Measurements from ENCODE around the gene DLG5. TPM values are rescaled to one million over a fixed set of nuclear protein-coding genes. Genes with fewer than 3 reads are reported as not detected.

The DLG5 gene
- total RNA-seq, 4 donors from 2014 or later: 45.4 to 92.4 (median 61.2) TPM

DNA sequence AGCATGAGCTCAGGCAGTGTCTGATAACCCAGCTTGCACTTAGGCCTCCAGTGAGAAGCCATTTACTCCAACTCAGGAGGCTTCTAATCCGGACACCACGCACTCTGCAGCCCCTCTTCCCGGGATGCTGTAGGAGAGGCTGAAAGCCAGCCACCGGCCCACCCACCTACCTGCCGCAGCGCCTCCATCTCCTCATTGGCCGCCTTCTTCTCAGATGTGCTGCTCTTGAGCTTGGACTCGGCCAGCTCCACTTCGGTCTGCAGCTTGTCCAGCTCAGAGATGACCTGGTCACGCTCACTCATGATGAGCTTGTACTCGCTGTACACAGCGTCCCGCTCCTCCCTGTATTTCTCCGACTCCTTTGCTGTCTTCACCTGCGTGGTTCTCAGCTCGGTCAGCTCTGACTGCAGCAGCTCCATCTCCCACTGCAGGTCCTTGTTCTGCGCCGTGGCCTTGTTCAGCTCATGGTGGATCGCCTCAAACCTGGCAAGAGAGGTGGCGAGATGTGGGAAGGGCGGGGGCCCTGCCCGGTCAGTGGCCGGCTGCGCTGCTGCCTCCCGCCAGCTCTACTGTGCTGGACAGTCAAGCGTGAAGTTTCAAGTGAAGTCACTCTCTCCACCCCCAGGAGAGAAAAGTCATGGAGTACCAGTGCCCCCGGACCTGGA, 84.7 kb downstream of the DLG5 start:
- intact Hi-C loops (cut with DNase I): loop anchor here (10.0 kb wide), 1 partner anchor 163 kb away; no protein-coding TSS in a partner anchor
- Histone ChIP-seq H3K4me1 (peaks cover 73 to 92% of the 10 kb centered on the region in 2 donors), H3K27me3 (no peaks in the 10 kb centered on the region), H3K36me3 (no peaks in the 10 kb centered on the region), H3K4me3 (replicated peaks in 1 of 3) (peak overlapping the region in 1 of 3 donors; percentile 15), H3K27ac (peak overlapping the region; percentile 86 to 94 (median 92)), H3K9me3 (no peaks in the 10 kb centered on the region)
- DNase-seq: peak; percentile 89 to 91
- peak in 1 of 2 donors; percentile 79 for TF ChIP-seq POLR2A (IDR thresholded peaks at IDR 0.05)
- TF ChIP-seq, protein P1, sequence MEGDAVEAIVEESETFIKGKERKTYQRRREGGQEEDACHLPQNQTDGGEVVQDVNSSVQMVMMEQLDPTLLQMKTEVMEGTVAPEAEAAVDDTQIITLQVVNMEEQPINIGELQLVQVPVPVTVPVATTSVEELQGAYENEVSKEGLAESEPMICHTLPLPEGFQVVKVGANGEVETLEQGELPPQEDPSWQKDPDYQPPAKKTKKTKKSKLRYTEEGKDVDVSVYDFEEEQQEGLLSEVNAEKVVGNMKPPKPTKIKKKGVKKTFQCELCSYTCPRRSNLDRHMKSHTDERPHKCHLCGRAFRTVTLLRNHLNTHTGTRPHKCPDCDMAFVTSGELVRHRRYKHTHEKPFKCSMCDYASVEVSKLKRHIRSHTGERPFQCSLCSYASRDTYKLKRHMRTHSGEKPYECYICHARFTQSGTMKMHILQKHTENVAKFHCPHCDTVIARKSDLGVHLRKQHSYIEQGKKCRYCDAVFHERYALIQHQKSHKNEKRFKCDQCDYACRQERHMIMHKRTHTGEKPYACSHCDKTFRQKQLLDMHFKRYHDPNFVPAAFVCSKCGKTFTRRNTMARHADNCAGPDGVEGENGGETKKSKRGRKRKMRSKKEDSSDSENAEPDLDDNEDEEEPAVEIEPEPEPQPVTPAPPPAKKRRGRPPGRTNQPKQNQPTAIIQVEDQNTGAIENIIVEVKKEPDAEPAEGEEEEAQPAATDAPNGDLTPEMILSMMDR (IDR thresholded peaks at IDR 0.05): no peak
- WGBS, 2 donors: 56 to 60% methylated on average over 25 to 27 of the region's 27 CpGs

DNA sequence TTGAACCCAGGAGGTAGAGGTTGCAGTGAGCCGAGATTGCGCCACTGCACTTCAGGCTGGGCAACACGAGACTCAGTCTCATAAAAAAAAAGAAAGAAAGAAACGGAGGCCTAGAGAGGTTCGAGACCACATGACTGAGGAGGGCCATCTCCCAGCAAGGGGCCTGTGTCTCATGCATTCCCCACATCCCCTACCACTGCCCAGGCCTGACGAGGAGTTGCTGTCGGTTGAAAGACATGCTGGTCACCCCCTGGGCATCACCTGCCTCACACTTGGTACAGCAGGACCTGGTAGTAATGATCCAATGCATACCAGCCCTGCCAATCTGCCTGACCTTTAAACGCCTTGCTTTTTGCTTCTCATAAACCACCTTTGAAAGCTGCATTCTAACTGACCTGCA, 85.9 kb downstream of the DLG5 start:
- WGBS, 2 donors: 50 to 57% methylated on average over 8 of the region's 8 CpGs
- H3K4me1 ChIP-seq: peaks cover 74 to 91% of the 10 kb centered on the region in 2 donors

DNA sequence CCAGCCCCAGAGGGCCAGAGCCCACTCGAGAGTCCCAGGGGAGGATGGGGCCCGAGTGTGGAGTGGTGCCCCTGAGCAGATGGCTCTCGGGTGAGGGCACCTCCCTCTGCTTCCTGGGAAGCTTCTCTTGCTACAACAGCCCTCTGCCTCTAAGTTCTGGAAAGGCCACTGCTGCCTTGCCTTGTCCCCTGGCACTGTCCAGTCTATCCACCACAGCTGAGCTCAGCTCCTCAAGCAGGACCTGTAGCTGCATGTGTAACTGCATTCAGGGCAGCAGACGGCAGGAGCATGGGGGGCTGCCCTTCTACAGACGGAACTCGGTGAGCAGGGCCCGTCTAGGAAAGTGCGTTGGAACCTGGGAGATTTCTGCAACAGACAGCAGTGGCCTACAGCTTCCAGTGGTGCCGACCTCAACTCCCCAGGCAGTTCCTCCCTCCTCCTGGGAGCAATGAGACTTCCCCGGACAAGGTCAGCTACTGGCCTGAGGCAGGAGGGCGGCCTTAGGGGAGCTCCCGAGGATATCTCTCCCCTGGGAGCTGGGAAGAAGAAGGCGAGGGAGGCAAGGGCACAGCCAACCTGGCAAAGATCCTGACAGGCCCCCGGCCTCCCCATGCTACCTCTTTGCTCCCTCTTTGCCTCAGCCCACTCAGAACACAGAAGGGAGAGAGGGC, 88.5 kb downstream of the DLG5 start:
- intact Hi-C loops (cut with DNase I): no loop called here
- 28 to 32% methylated on average over 7 to 14 of the region's 14 CpGs for WGBS, 2 donors

More for the DNA sequence above, 85.9 kb downstream of the DLG5 start:
- Histone ChIP-seq H3K4me3 (replicated peaks in 1 of 3) (no peak overlapping the region), H3K9me3 (no peaks in the 10 kb centered on the region), H3K27me3 (no peaks in the 10 kb centered on the region), H3K36me3 (no peaks in the 10 kb centered on the region), H3K27ac (peak overlapping the region; percentile 86 to 94 (median 92))
- peak in 1 of 2 donors; percentile 37 for DNase-seq
- TF ChIP-seq, protein P1 (IDR thresholded peaks at IDR 0.05): no peak
- TF ChIP-seq POLR2A (IDR thresholded peaks at IDR 0.05): no peak
- intact Hi-C loops (cut with DNase I): loop anchor here (10.0 kb wide), 1 partner anchor 164 kb away; no protein-coding TSS in a partner anchor

DNA sequence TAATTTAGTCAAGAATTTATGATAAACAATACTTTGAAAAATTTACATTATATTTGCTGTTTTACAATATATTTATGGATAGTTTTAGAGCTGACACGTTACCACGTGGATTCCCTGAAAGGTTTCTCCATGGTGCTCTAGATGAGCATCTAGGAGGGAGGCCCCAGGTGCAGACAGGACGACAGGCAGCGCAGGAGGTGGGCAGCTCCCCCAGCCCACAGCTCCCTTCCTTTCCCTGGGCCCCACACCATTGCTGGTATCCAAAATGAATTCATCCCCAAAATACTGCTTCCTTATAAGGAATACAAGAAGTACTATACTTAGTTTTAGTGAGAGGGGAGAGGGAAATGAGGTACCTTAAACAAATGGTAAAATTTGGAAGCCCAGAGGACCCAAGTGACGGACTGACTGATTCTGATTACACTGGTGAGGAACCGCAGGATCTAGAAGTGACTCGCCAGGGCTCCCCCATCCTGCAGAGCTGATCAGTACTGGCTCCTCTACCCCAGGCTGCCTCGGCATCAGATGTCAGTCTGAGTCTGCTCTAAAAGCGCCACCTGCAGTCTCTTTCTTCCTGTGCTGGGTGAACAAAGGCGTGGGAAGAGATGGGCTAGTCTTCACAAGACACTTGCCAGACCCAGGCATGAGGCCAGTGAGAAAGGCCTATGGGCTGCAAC, 89.2 kb downstream of the DLG5 start:
- Histone ChIP-seq H3K36me3 (peaks cover 17 to 22% of the 10 kb centered on the region in 2 donors), H3K4me3 (replicated peaks in 1 of 3) (no peak overlapping the region), H3K27me3 (no peaks in the 10 kb centered on the region), H3K4me1 (peaks cover 61 to 76% of the 10 kb centered on the region in 2 donors), H3K9me3 (no peaks in the 10 kb centered on the region), H3K27ac (peak overlapping the region; percentile 86 to 92 (median 90))
- intact Hi-C loops (cut with DNase I): no loop called here
- no peak for TF ChIP-seq POLR2A (IDR thresholded peaks at IDR 0.05)
- TF ChIP-seq, protein P1 (IDR thresholded peaks at IDR 0.05): peak in 2 of 6 experiments; percentile 17
- DNase-seq: peak; percentile 46 to 52
- WGBS, 2 donors: 70 to 72% methylated on average over 10 of the region's 10 CpGs

More for the DNA sequence above, 88.5 kb downstream of the DLG5 start:
- TF ChIP-seq POLR2A (IDR thresholded peaks at IDR 0.05): no peak
- TF ChIP-seq, protein P1 (IDR thresholded peaks at IDR 0.05): no peak
- H3K4me1 ChIP-seq: peaks cover 63 to 78% of the 10 kb centered on the region in 2 donors
- no peaks in the 10 kb centered on the region for H3K27me3 ChIP-seq
- peaks cover 11 to 15% of the 10 kb centered on the region in 2 donors for H3K36me3 ChIP-seq
- no peak overlapping the region for H3K4me3 ChIP-seq (replicated peaks in 1 of 3)
- H3K27ac ChIP-seq: peak overlapping the region; percentile 86 to 92 (median 90)
- DNase-seq: peak; percentile 44 to 48
- H3K9me3 ChIP-seq: no peaks in the 10 kb centered on the region

All from thyroid gland (tissue), 4 donors.